H9 (cell line): ENCODE results near the gene ZNF526. TPM values are rescaled to one million over a fixed set of nuclear protein-coding genes. Genes with fewer than 3 reads are reported as not detected.

Source experiments
- DNase-seq: peaks from one replicate; pipeline ENCODE4 v3.0.0-alpha.2; 2017
- H2AFZ ChIP-seq: one replicate; pipeline ENCODE4 v1.6.1; 2013; ENCODE audit warnings: mild to moderate bottlenecking, low read length, control low read depth, moderate library complexity
- H2AK5ac ChIP-seq: 2 replicates; pipeline ENCODE4 v1.6.1; 2013; ENCODE audit warnings: low read length, control low read depth, mixed read lengths; ENCODE audit not compliant: insufficient read length
- H2BK120ac ChIP-seq: one replicate; pipeline ENCODE4 v1.6.1; 2013; ENCODE audit warnings: low read depth, mild to moderate bottlenecking, low read length, control low read depth, inconsistent platforms; ENCODE audit not compliant: poor library complexity, severe bottlenecking
- H2BK12ac ChIP-seq: 2 replicates; pipeline ENCODE4 v1.6.1; 2013; ENCODE audit warnings: low read length, control low read depth, mixed read lengths, low read depth; ENCODE audit not compliant: insufficient read length
- H2BK15ac ChIP-seq: 2 replicates; pipeline ENCODE4 v1.6.1; 2013; ENCODE audit warnings: low read depth, low read length, control low read depth
- H2BK20ac ChIP-seq: one replicate; pipeline ENCODE4 v1.6.1; 2013; ENCODE audit warnings: low read depth, mild to moderate bottlenecking, low read length, control low read depth, inconsistent platforms; ENCODE audit not compliant: poor library complexity, severe bottlenecking
- H2BK5ac ChIP-seq: 2 replicates; pipeline ENCODE4 v1.6.1; 2013; ENCODE audit warnings: low read length, control low read depth, mixed read lengths; ENCODE audit not compliant: insufficient read length
- H3K14ac ChIP-seq: 2 replicates; pipeline ENCODE4 v1.6.1; 2013; ENCODE audit warnings: low read length, control low read depth; ENCODE audit not compliant: insufficient read depth
- H3K18ac ChIP-seq: 2 replicates; pipeline ENCODE4 v1.6.1; 2013; ENCODE audit warnings: low read depth, mild to moderate bottlenecking, mixed read lengths, low read length, control low read depth; ENCODE audit not compliant: insufficient read length
- H3K23ac ChIP-seq: 2 replicates; pipeline ENCODE4 v1.6.1; 2013; ENCODE audit warnings: low read length, control low read depth, mixed read lengths, low read depth; ENCODE audit not compliant: insufficient read length
- H3K23me2 ChIP-seq: 2 replicates; pipeline ENCODE4 v1.6.1; 2013; ENCODE audit warnings: low read depth, mild to moderate bottlenecking, mixed read lengths, low read length, control low read depth; ENCODE audit not compliant: insufficient read length, poor library complexity, severe bottlenecking
- H3K27ac ChIP-seq: 2 replicates; pipeline ENCODE4 v1.5.1; 2013; ENCODE audit warnings: low read length, control low read depth, mixed read lengths, low read depth; ENCODE audit not compliant: insufficient read length
- H3K27me3 ChIP-seq: 2 replicates; pipeline ENCODE4 v1.6.1; 2013; ENCODE audit warnings: low read length, control low read depth, inconsistent platforms; ENCODE audit not compliant: insufficient read depth
- H3K4ac ChIP-seq: 2 replicates; pipeline ENCODE4 v1.6.1; 2013; ENCODE audit warnings: low read depth, mild to moderate bottlenecking, control low read depth, inconsistent platforms, low read length, moderate library complexity
- H3K4me1 ChIP-seq: 2 replicates; pipeline ENCODE4 v1.6.1; 2013; ENCODE audit warnings: low read length, control low read depth, inconsistent platforms; ENCODE audit not compliant: insufficient read depth
- H3K4me2 ChIP-seq: 2 replicates; pipeline ENCODE4 v1.6.1; 2013; ENCODE audit warnings: low read length, control low read depth, mixed read lengths; ENCODE audit not compliant: insufficient read length, insufficient read depth
- H3K56ac ChIP-seq: 2 replicates; pipeline ENCODE4 v1.6.1; 2013; ENCODE audit warnings: low read depth, mild to moderate bottlenecking, mixed read lengths, low read length, control low read depth; ENCODE audit not compliant: insufficient read length
- H3K79me1 ChIP-seq: 2 replicates; pipeline ENCODE4 v1.6.1; 2013; ENCODE audit warnings: low read depth, mild to moderate bottlenecking, moderate library complexity, low read length, control low read depth, inconsistent platforms; ENCODE audit not compliant: insufficient read depth, poor library complexity, severe bottlenecking
- H3K79me2 ChIP-seq: 2 replicates; pipeline ENCODE4 v1.6.1; 2013; ENCODE audit warnings: low read length, control low read depth, inconsistent platforms; ENCODE audit not compliant: insufficient read depth
- H3K9ac ChIP-seq: 2 replicates; pipeline ENCODE4 v1.6.1; 2013; ENCODE audit warnings: low read length, control low read depth, mixed read lengths; ENCODE audit not compliant: insufficient read length; ENCODE audit errors: extremely low read depth
- H3K9me3 ChIP-seq: one replicate; pipeline ENCODE4 v1.6.1; 2013; ENCODE audit warnings: low read depth, low read length, inconsistent platforms; ENCODE audit not compliant: control insufficient read depth
- H3T11ph ChIP-seq: one replicate; pipeline ENCODE4 v1.6.1; 2013; ENCODE audit warnings: mild to moderate bottlenecking, low read length, control low read depth, inconsistent platforms
- H4K20me1 ChIP-seq: one replicate; pipeline ENCODE4 v1.6.1; 2013; ENCODE audit not compliant: control insufficient read depth, insufficient read length, insufficient read depth
- H4K5ac ChIP-seq: 2 replicates; pipeline ENCODE4 v1.6.1; 2013; ENCODE audit warnings: low read depth, mild to moderate bottlenecking, mixed read lengths, low read length, control low read depth; ENCODE audit not compliant: insufficient read length
- H4K8ac ChIP-seq: replicated peaks from 2 replicates; pipeline ENCODE4 v1.6.1; 2013; ENCODE audit warnings: low read length, control low read depth, mixed read lengths, low read depth; ENCODE audit not compliant: insufficient read length
- H4K91ac ChIP-seq: 2 replicates; pipeline ENCODE4 v1.6.1; 2013; ENCODE audit warnings: low read depth, mild to moderate bottlenecking, moderate library complexity, mixed read lengths, low read length, control low read depth; ENCODE audit not compliant: insufficient read length
- H3K27ac Mint-ChIP-seq, 3 experiments: 2 replicates in 2 of 3; 3 replicates in 1 of 3; pipeline ENCODE4 v1.8.0; 2020 to 2021; ENCODE audit warnings: mixed read lengths in 3 of 3, mild to moderate bottlenecking in 1 of 3, moderate library complexity in 1 of 3
- H3K27me3 Mint-ChIP-seq: 2 replicates; pipeline ENCODE4 v1.8.0; 2021; ENCODE audit warnings: low read depth, mild to moderate bottlenecking, moderate library complexity, mixed read lengths
- H3K36me3 Mint-ChIP-seq, 3 experiments: 2 replicates in 2 of 3; 3 replicates in 1 of 3; pipeline ENCODE4 v1.8.0; 2020 to 2021; ENCODE audit warnings: low read depth in 3 of 3, mixed read lengths in 3 of 3; ENCODE audit not compliant: insufficient read depth in 1 of 3
- H3K4me1 Mint-ChIP-seq, 2 experiments: 2 replicates each; pipeline ENCODE4 v1.8.0; 2020; ENCODE audit warnings: mixed read lengths in 2 of 2
- H3K4me3 Mint-ChIP-seq, 2 experiments: 2 replicates in 1 of 2; 3 replicates in 1 of 2; pipeline ENCODE4 v1.8.0; 2020 to 2021; ENCODE audit warnings: mild to moderate bottlenecking in 2 of 2, mixed read lengths in 2 of 2, moderate library complexity in 1 of 2
- H3K9me3 Mint-ChIP-seq, 2 experiments: 2 replicates in 1 of 2; 3 replicates in 1 of 2; pipeline ENCODE4 v1.8.0; 2020; ENCODE audit warnings: mild to moderate bottlenecking in 2 of 2, mixed read lengths in 2 of 2, moderate library complexity in 1 of 2
- WGBS: extraction: QIAGEN DNeasy Blood & Tissue Kit; methylation state at CpG from one replicate; pipeline ENCODE4 v1.1.7; 2013; ENCODE audit warnings: missing lambda C conversion rate, low lambda C conversion rate, mixed read lengths; ENCODE audit not compliant: insufficient read length; ENCODE audit errors: extremely low coverage; 5-methylcytosine and 5-hydroxymethylcytosine counted together
- total RNA-seq: library from RNA; stranded (reverse); gene quantifications from 2 replicates; pipeline ENCODE4 v1.2.1, GENCODE V29; 2021
- TF ChIP-seq, protein P1 (sequence below): fragments of 200-600 bp; sonication (generic); conservative IDR thresholded peaks from 3 replicates; pipeline ENCODE4 v1.8.0; 2021; ENCODE audit warnings: antibody characterized with exemption, mild to moderate bottlenecking

ZNF526 gene
- total RNA-seq, 1 experiment from 2014 or later, result 20.5 TPM

DNA sequence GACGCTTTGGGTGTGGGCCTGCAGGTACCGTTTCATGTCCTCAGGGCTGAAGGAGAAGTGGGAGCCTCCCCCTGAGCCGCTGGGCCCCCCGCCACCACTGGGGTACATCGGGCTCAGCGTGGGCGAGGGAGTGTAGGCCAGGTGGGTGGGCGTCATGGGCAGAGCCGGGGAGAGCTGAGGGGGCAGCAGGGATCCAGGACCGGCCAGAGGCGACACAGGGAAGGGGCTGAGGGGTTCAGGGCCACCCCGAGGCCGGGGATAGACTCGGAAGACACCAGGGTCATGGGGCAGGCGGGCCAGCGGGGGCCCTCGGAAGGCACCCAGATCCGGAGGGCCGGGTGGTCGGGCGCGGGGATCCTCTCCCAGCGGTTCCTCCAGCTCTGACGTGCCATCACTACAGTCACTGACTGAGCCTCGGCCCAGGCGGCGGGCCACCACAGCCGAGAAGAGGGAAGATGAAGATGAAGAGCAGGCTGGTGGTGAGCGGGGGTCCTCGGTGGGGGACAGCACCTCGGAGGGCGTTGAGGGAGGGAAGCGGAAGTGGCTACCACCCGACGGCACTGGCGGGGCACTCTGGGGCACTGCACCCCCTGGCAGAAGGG lies 29.1 kb downstream of the ZNF526 start:
- Histone ChIP-seq H3T11ph (no peak overlapping the region), H3K79me1 (no peaks in the 10 kb centered on the region), H3K27ac (no peak overlapping the region), H3K4me2 (no peak overlapping the region), H3K23me2 (peaks cover 7% of the 10 kb centered on the region), H3K4ac (no peak overlapping the region), H4K20me1 (no peaks in the 10 kb centered on the region), H2AFZ (no peak overlapping the region), H4K5ac (no peak overlapping the region), H2BK12ac (no peak overlapping the region), H4K8ac (no peak overlapping the region), H3K4me1 (peaks cover 6% of the 10 kb centered on the region; the same call in 1 of the 2 replicates), H3K9me3 (no peaks in the 10 kb centered on the region), H3K56ac (no peak overlapping the region), H3K79me2 (peaks cover 5% of the 10 kb centered on the region; the same call in 1 of the 2 replicates), H3K14ac (no peak overlapping the region; the same call in 1 of the 2 replicates), H3K18ac (no peak overlapping the region), H3K23ac (no peak overlapping the region), H4K91ac (no peak overlapping the region), H3K9ac (no peak overlapping the region), H2BK15ac (no peak overlapping the region), H2AK5ac (no peak overlapping the region), H2BK120ac (no peak overlapping the region), H3K27me3 (no peaks in the 10 kb centered on the region), H2BK20ac (no peak overlapping the region), H2BK5ac (no peak overlapping the region)
- Mint-ChIP-seq H3K27ac (no peak overlapping the region; a peak in 1 of 7 replicates), H3K27me3 (no peaks in the 10 kb centered on the region; the same call in 1 of the 2 replicates), H3K4me3 (no peak overlapping the region), H3K9me3 (no peaks in the 10 kb centered on the region), H3K36me3 (peaks cover 5 to 28% (median 18%) of the 10 kb centered on the region in 3 experiments; a peak in 6 of 7 replicates), H3K4me1 (peaks cover 33 to 51% of the 10 kb centered on the region in 2 experiments)
- TF ChIP-seq, protein P1, sequence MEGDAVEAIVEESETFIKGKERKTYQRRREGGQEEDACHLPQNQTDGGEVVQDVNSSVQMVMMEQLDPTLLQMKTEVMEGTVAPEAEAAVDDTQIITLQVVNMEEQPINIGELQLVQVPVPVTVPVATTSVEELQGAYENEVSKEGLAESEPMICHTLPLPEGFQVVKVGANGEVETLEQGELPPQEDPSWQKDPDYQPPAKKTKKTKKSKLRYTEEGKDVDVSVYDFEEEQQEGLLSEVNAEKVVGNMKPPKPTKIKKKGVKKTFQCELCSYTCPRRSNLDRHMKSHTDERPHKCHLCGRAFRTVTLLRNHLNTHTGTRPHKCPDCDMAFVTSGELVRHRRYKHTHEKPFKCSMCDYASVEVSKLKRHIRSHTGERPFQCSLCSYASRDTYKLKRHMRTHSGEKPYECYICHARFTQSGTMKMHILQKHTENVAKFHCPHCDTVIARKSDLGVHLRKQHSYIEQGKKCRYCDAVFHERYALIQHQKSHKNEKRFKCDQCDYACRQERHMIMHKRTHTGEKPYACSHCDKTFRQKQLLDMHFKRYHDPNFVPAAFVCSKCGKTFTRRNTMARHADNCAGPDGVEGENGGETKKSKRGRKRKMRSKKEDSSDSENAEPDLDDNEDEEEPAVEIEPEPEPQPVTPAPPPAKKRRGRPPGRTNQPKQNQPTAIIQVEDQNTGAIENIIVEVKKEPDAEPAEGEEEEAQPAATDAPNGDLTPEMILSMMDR, result no peak
- no CpG with 5 or more reads among the region's 36 CpGs for WGBS
- DNase-seq, result no peak
